GF-D8 (cell line): ENCODE measurements around the gene KEL.

ENCODE experiments used
- DNase-seq: peaks from one replicate; lab custom pipeline; 2025; lab: John Stamatoyannopoulos, UW

The KEL gene

DNA sequence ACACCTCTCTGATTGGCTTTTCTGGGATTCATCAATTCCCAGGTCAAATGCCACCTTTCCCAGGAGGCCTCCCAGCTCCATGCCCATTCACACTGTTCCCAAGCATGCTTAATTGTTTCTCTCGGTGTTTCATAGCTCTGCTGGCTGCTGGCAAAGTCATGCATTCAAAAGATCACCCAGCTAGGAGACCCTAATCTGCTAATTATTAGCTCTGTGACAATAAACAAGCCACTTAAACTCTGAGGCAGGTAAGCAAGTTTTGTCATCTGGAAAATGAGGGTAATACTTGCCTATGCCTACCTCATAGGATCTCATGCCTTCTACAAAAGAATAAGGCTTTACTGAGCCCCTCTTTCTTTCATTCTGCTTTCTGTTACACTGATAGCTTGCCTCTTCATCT is 828 bp upstream of the KEL start:
- no peak for DNase-seq

DNA sequence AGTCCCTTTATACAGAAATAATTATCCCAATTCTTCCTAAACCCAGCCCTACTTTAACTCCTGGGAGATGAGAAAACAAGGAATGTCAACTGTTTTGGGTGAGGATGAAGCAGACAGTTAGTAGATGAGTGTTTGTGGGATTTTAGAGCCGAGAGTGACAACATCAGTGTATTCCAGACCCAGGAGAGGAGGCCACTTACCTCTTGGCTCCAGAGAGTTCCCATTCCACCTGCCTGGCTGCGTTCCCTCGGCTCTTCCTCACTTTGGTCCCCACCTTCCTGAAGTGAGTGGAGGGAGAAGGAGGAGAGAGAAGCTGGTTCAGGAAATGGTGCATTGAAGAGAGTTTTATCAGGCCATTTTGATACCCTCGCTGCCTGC is 579 bp downstream of the KEL start:
- no peak for DNase-seq

DNA sequence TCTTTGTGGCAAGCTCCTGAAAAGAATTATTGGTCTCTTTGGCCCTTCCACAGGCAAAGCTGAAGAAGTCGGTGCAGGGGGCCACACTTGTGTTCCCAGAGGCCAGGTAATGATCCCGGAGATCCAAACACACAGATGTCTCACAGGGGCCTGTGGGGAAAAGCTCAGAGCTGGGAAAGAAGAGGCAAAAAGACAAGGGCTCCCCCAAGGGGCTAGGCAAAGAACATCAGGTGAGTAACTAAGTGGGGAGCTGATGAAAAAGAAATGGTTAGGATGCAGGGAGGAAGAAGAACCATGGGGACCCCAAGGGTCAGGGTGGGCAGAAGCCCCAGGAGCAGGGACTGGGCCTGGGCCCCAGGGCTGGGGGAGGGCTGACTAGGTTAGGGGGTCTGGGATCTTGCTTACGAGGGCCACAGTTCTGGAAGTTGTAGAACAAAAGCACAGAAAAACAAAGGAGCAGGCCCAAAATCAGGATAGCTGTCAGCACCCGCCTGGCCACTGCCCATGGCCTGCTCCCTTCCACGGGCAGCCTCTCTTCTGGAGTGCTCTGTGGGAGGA is 1.1 kb downstream of the KEL start:
- DNase-seq, result no peak

DNA sequence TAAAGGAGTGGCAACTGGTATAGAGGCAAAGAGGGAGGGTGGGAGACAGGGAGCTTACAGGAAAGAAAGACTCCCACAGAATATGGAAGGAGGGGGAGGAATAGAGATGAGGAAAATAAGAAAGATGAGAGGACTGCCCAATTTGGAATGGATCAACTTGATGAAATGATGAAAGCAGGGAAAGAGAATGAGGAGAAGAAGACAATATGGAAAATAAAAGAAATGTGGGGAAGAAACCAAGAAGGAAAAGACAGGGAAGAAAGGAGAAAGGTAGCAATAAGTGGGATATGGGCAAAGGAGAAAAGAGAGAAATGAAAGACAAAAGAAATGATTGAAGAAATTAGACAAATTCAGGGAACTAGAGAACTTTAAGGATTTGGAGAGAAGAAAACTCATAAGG is 3.0 kb downstream of the KEL start:
- no peak for DNase-seq

DNA sequence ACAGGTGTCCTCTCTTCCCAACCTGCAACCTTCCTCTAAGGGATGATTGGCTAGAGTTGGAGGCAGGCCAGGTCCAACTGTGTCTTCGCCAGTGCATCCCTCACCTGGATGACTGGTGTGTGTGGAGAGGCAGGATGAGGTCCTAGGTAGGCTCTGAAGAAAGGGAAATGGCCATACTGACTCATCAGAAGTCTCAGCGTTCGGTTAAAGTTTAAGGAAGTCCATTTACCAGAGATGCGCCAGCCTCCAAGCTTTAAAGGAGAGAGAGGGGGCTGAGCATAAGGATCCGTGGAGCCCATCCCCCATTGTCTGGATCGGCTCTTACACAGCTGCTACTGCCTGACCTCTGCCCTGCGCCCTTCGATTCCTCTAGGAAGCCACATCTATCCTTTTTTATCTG is 4.4 kb downstream of the KEL start:
- no peak for DNase-seq

- no peak for DNase-seq
These were observed 5.1 kb downstream of the KEL start for GRCh38 chr7:142956951-142957623.

DNA sequence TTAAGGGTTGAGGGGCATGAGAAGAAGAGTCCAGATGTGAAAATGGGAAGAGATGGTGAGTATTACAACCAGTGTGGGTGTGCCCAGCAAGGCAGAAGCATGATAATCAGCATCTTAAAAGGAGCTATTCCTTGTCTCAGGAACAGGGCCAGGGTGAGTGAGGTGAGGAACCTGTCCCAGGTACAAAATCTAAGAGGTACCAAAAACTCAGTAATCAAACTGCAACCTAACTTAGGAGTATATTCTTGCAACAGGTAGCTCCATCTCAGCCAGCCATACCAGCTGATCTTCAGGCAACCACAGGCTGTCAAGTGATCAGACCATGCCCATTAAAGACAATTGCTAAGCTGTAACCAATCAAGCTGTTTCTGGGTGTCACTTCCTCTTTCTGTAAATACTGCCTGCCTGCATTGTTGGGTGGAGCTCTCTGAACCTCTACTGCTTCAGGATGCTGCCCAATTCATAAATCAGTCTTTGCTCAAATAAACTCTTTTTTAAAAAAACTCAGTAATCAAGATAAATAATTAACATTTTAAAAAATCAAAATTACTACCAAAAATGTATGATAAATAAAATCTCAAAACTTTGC is 7.4 kb downstream of the KEL start:
- no peak for DNase-seq

GRCh38 chr7:142950235-142950634 is 11.9 kb downstream of the KEL start:
- DNase-seq, result no peak

DNA sequence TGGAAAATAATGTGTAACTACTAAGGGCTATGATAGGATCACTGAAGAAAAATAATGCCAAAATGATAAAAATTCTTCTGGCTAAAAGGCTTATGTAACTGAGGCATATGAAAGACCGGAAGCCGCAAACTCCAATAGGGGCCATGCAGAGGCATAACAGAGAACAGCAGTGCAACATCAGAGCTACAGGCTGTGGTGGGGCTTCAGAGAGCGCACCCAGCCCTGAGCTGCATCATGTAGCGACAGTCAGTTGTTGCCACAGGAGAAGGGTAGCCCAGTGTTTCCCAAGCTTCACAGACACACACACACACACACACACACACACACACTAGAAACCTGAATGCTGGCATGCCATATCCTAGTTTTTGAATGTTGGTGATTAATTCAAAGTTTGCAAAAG is 13.6 kb downstream of the KEL start:
- no peak for DNase-seq

DNA sequence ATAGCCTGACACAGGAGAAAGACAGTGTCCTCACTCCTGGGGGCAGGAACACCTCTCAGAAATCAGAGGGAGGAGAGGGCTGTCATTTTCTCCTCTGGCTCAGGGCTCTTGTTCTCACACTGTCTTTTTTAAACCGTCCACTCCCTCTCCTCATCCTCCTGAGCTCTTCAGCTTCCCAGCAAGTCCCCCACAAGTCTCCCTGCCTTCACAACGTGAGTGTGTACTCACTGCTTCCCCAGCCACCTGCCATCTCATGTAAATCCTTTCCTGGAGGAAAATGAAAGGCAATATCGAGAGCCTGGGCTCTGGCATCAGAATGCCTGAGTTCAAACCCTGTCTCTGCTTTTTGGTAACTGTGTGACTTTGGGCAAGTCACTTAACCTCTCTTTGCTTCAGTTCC is 17.2 kb downstream of the KEL start:
- no peak for DNase-seq

DNA sequence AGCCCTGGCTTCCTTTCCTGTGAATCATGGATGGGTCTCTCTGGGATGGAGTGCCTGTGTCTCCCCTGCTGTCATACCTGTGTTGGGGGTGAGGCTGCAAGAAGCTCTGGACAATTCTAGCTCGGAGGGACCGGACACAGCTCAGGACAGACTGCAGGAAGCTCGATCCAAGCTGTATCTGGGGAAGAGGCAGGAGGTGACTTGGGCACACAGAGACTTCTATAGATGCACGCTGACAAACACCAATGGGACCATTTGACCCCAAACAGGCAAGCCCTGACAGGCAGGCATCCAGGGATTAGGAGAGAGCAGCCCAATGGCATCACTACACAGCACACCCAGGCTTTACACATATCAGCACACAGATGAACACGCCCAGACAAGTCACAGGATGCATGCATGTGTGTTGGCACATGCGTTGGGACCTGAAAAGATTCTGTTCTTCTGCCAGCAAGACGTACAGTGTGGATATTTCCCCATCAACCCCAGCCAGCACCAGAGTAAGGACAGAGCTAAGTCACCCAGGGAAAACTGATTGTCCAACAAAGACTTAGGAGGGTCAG is 18.4 kb downstream of the KEL start:
- no peak for DNase-seq

DNA sequence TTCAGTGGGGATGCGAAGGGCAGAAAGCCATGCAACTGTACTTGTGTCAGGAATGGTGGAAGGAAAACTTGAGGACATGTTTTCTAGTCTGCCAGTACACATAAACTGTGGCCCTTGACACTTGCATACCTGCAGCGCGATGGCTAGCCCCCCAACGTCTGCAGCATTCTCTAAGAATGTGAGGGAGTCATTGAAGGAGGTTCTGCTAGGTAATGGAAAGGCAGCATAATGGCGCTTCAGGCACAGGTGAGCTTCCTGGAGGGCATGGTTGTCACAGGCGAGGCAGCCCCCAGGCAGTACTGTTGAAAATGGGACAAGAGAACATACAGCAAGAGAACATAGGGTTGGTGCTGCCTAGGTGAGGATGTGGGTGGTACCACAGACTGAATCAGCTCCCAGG is 19.4 kb downstream of the KEL start:
- DNase-seq, result no peak

- DNase-seq, result no peak
These were observed 20.6 kb downstream of the KEL start for GRCh38 chr7:142941541-142941940.

- DNase-seq, result no peak
These were observed 21.1 kb downstream of the KEL start for GRCh38 chr7:142940966-142941535.

DNA sequence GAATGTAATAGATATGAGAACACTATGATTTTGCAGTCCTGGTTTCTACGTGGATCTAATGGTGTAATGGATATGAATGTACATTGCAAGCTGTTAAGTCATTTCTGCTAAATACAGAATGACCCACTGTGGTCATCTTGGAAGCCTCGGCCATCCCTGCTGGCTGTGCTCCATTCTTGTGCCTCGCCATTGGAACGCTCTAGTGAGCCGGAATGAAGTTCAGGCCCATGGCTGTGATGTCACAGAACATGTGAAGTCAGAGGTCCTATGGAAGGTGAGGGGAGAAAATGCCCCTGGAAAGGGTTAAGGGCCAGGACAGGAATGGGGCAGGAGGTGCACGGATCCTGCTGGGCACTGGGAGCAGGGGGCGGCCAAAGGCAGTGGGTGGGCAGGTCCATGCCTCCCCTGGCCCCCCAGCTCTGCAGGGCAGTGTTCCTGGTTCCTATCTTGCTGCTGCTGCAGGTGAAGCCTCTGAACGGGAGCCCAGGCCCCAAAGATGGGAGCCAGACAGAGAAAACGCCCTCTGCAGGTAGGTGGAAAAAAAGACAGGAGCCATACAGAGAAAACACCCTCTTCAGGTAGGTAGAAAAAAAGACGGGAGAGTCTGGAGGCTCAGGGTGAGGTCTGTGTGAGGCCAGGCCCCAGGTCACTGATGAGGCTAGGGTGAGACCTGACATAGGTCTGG is 22.8 kb downstream of the KEL start, which contains the start of gene LLCFC1:
LLCFC1 (plus strand) TSS at position 259 of the 685 bp plus-strand sequence; CDS start at position 397, 138 bp downstream.
- no peak for DNase-seq

- no peak for DNase-seq
These were observed 23.6 kb downstream of the KEL start for GRCh38 chr7:142938611-142939010.

- no peak for DNase-seq
These were observed 26.1 kb downstream of the KEL start for GRCh38 chr7:142935941-142936565.

DNA sequence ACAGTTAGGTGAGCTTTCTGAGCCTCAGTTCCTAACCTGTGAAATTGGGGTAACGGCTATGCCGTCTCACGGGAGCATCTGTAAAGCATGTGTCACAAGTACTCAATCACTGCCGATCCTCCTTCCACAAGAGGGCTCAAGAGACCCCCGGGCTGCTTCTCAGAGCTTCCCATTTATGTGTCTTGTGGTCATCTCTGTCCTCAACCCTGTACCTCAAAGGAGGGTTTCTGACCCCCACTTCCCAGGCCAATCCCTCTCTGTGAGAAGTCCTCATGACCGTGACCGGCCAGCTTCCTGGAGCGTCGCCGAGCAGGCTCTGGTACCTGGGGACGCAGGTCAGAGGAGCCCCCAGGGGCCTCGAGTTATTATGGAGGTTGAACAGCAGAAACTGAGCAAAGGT is 28.1 kb downstream of the KEL start:
- DNase-seq, result no peak

GRCh38 chr7:142933624-142934023 is 28.5 kb downstream of the KEL start, which contains the start of gene TRPV5:
Gene TRPV5, minus strand, starts transcription at chr7:142933746. Its CDS starts 287 bp downstream, at chr7:142933459.
- no peak for DNase-seq

DNA sequence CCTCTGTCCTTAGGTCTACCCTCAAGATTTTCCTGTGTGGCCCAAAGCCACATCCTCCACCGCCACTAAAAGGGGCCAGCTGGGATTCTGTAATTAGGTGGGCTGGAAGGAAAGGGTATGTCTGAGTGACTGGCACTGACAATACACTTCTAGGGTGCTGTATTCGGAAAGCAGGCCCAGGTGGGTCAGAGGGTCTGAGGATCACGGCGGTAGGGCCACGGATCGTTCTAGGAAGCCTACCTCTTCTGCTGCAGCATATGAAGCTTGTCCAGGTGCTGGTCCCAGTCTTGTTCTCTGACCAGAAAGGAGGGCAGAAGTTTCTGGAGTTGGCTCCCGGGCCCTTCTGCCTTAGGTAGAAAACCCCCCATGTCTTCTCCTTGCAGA is 29.1 kb downstream of the KEL start:
- DNase-seq, result no peak

DNA sequence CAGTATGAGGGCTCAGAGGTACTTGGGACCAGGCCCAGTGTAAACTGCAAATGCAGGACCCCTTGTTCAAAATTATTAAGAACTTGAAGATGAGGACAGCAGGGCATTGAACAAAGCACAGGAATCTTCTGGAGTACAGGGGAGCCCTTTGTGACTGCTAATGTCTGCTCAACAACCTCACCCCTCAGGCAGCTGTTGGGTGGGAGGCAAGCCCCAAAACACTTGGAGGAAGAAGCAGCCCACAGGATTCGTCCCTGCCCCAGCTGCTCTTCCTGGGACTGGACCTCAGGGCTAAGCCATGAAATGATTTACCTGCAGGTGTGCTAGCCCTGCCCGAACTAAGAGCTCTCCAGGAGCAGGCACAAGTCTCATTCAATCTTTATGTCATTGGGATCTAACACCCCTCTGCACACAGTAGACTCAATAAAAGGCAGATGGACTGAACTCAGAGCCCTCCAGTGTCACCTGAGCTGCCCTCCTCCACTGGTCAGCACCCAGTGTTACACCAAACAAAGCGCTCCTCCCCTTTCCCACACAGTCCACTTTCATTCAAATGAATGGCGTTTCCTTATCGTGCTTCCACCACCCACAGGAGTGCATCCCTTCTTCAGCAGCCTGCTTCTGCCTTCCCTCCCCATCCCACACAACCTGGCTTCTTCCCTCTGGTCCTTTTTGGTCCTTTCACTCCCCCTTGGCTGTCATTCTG is 29.6 kb downstream of the KEL start:
- DNase-seq, result no peak
